Prostate gland (tissue), 2 donors: Measurements from ENCODE around the gene IGF2BP1.

Experiments
- CTCF ChIP-seq, 4 experiments: fragments of 200-600 bp in 2 of 4; fragments of 450-650 bp in 2 of 4; sonication (generic) in 2 of 4; IDR thresholded peaks; 1 replicate in 3 of 4; 2 replicates in 1 of 4; pipeline ENCODE4 v1.5.1; 2016 to 2019; ENCODE audit warnings: antibody characterized with exemption in 4 of 4, mild to moderate bottlenecking in 2 of 4, moderate library complexity in 2 of 4
- POLR2AphosphoS5 ChIP-seq: sonication (generic); formaldehyde crosslinking; IDR thresholded peaks from one replicate; pipeline ENCODE4 v1.6.1; 2017; ENCODE audit warnings: antibody characterized with exemption

GRCh38 chr17:49045376-49045775 lies 48.2 kb downstream of the IGF2BP1 start:
- TF ChIP-seq CTCF (IDR thresholded peaks at IDR 0.05) (no peak), POLR2AphosphoS5 (no peak)
